Erythroblast (primary cell): ENCODE results near the gene ITGA11.

Experiments
- DNase-seq, 2 experiments: peaks; one replicate each; lab custom pipeline; 2025; lab: John Stamatoyannopoulos, UW
- GATA1 ChIP-seq: IDR thresholded peaks from 2 replicates; pipeline ENCODE4 v1.6.1; 2011; ENCODE audit warnings: low read depth, mild to moderate bottlenecking, control low read depth, low read length, moderate library complexity
- POLR2A ChIP-seq: IDR thresholded peaks from 2 replicates; pipeline ENCODE4 v1.6.1; 2011; ENCODE audit warnings: mild to moderate bottlenecking, low read length

Gene ITGA11

DNA sequence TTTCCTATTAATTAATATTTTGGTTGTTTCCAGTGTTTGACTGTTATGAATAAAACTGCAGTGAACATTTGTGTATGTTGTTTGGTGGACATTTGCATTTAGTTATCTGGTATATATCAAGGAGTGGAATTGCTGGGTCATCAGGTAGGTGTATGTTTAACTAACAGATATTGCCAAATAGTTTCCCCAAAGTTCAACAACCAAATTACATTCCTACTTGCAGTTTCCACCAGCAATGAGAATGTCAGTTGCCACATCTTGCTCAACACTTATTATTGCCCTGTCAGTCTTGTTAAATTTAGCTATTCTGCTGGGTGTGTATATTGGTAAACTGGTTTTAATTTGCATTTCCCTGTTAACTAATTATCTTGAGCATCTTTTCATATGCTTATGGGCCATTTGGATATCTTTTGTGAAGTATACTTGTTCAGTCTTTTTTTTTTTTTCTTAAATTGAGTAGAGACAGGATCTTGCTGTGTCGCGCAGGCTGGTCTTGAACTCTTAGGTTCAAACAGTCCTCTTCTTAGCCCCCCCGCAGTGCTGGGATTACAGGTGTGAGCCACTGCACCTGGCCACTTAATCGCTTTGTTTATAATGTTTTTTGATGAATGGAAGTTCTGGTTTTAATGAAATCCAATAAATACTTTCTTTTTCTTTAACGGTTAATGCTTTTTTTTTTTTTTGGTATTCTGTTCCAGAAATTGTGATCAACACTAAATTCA lies 146.5 kb downstream of the ITGA11 start:
- no peak for TF ChIP-seq POLR2A
- TF ChIP-seq GATA1 = no peak
- DNase-seq = peak; percentile 36 to 45

DNA sequence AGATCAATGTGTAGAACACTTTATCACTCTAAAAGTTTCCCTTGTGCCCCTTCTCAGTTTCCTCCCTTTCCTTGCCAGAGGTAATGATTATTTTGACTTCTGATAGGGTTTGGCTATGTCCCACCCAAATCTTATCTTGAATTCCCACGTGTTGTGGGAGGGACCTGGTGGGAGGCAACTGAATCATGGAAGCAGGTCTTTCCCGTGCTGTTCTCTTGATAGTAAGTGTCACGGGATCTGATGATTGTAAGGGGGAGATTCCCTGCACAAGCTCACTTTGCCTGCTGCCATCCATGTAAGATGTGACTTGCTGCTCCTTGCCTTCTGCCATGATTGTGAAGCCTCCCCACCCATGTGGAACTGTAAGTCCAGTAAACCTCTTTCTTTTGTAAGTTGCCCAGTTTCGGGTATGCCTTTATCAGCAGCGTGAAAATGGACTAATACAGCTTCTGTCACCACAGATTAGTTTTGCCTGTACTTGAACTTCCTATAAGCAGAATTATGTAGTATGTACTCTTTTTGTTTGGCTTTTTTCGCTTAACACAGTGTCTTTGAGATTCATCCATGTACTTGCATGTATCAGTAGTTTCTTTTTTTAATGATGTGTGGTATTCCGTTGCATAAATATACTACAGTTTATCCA lies 147.2 kb downstream of the ITGA11 start:
- DNase-seq = peak; percentile 57 to 83
- TF ChIP-seq POLR2A = no peak

DNA sequence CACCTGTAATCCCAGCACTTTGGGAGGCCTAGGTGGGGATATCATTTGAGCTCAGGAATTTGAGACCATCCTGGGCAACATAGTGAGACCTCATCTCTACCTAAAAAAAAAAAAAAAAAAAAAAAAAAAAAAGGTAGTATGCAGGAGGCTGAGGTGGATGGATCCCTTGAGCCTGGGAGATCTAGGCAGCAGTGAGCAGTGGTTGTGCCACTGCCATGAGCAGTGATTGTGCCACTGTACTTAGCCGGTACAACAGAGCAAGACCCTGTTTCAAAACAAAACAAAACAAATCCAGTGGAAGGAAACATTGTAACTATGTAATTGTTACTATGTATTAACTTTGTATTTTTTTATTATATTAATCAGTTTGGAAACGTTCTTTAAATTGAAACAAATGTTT lies 148.6 kb downstream of the ITGA11 start:
- DNase-seq = no peak
- TF ChIP-seq POLR2A (no peak), GATA1 (no peak)

DNA sequence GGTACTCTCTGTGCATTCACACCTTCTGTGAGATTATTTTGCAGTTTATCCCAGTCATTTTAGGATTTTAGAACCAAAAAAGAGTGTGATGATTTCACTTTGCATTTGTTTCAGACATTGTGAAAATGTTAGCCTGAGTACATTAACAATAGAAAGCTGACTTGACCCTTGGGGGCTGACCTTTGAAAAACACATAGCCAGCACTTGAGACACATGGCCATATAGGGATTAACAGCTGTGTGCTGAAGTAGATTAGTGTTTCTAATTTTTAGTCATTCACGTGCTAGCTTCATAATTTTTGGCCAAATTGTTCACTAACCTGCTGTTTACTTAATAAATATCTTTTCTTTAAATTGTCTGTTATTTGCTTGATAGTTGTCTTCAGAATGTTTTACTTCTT lies 151.0 kb downstream of the ITGA11 start:
- no peak for DNase-seq
- TF ChIP-seq POLR2A (no peak), GATA1 (no peak)

DNA sequence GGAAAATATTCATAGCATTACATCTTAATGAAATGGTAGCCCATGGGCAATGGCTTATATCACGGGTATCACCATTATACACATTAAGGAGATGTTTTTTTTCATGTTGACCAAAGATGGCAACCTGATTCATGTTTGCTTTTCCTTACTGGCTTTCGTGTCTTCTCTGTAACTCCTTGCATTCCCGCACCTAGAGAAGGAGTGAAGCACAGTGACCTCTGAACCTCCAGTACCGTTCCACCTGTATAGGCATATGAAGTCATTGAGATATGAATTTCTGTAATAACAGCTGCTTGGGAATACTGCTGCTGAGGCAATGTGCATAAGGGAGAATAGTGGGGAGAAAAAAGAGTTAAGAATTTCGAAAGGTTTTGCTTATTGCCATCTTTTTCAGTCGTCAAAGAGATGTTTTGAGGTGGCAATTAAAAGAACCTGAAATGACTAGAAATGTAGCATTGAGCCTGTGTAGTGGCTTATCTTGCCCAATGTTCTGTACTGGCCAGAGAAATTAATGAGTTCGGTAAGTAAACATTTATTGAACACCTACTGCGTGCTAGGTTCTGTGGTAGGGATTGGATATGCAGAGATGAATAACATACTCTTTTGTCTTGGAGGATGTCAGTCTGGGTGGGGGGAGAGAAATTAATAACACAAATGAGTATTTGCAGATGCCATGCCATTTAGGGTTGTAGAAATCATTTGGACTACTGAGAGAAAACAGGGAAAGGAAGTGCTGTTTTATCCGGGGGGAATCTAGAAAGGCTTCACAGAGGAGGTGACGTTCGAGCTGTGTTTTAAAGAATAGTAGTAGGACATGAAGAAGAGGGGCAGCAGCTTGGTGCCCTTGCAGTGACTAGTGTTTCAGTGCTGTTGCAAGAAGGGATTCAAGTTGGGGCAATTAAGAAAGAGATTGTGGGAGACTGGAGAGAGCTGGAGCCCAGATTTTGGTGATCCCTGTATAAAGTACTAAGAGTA lies 151.9 kb downstream of the ITGA11 start:
- peak; percentile 16 to 25 for DNase-seq
- TF ChIP-seq POLR2A = no peak
- TF ChIP-seq GATA1 = no peak

DNA sequence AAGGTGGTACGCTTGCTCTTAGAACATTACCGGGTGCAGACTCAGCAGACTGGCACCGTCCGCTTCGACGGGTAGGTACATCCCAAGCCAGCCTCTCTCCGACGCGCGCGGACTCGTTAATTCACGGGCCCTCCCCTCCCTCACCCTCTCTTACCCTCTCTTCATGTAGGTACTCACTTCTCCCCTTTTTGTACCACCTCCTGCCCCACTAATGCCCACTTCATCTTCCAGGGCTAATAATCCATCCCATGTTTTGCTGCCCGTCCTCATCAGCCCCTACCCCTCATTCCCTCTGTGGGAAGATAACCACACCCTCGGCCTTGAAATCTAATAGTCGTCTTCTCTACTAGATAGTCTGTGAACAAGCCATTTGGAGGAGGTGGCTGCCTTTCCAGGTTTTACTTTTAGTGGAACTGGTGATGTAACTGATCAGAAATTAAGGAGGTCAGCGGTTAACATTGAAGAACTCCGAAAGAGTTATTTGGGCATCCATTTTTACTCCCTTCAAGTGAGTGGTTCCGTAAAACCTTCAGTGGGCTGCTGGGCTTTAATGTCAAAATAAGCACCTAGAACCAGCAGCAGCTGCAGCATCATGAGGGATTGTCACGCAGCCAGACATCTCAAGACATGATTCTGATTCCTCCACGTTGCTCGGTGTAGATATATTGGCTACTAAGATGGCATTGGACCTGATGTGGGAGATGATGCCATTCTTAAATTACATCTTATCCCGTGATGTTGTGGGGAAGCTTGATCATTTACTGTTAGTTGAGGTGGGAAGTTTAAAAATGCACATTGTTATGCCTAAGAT lies 153.2 kb downstream of the ITGA11 start:
- DNase-seq = peak; percentile 66 to 71
- TF ChIP-seq POLR2A = no peak

DNA sequence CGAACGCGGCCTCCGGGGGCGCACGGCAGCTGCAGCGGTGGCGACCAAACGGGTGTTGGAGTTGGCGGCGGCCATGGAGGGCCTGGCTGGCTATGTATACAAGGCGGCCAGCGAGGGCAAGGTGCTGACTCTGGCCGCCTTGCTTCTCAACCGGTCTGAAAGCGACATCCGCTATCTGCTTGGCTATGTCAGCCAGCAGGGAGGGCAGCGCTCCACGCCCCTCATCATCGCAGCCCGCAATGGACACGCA lies 153.7 kb downstream of the ITGA11 start:
- TF ChIP-seq POLR2A = no peak
- no peak for TF ChIP-seq GATA1

DNA sequence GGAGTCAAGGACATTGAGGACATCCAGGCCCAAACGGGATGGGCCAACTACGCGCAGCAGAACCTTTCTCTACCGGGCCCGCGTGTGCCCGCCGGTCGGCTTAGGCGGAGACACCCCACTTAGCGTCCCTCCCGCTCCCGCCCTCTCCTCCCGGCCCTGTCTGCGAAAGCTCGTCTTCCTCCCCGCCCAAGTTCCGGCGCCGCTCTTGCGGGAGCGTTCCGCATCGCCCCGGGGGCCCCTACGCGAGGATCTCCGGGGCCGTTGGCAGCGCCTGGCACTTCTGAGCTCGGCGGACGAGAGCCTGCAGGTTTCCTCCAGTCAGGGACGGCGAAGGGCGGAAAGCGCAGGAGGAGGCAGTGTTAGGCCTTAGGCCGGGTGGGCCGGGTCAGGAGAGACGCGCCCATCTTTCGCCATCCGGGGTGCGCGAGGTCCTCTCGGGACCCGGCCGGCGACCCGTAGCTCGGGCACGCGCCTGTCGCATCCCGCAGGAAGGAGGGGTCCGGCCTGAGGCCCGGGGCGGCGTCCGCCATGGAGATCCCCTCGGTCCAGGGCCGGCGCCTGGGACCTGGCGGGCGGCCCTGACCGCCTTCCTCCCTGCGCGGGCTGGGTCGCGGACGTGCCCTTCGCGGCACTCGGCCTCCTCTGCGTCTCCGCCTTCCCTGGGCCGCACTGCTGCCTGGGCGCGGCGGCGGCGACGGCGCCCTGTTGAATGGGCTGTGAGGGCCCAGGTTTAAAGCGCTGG lies 154.2 kb downstream of the ITGA11 start, which contains the start of gene FEM1B:
Gene FEM1B (plus strand): TSS at position 143 of the 742 bp plus-strand sequence. CDS start 673 bp downstream, outside the sequence.
- peak; percentile 96 to 97 for DNase-seq
- TF ChIP-seq POLR2A (peak; percentile 81), GATA1 (no peak)

More for the DNA sequence above, 153.7 kb downstream of the ITGA11 start:
- DNase-seq = no peak

DNA sequence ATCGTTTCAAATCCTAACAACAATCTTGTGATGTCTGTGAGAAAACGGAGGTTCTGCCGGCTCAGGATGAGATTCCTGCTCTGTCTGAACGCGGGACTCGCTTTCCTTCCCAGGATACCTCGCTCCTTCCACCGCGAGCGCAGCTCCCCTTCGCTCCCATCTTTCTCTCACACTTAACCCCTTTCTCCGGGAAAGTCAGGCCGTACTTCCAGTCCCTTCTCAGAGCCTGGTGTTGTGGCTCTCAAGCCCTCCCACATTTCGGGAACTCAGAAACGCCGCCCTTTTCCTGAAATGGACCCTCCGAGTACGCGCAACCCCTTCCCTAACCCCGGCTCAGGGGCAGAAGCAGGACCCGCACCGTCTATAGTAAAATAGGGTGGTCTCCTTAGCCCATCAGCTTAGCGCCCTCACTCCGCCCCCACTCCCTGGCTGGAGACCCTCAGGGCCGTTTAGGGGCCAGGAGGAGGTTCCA lies 154.8 kb downstream of the ITGA11 start:
- TF ChIP-seq GATA1 (no peak), POLR2A (no peak)

DNA sequence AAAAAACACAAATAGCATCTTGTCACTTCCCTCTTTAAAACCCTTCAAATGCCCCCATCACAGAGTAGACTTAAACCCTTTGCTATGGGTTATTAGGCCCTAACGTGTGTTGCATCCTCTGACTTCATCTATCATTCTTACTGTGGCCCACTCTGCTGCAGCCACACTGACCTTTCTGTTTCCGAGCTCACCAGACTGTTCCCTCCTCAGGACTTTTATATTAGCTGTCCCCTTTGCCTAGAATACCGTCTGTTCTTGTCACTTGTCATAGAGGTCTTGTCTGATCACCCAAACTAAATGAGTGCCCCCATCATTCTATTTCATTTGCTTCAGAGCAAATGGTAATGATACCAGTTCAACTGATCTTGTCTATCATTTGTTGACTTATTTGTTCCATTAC lies 155.3 kb downstream of the ITGA11 start:
- TF ChIP-seq POLR2A (no peak), GATA1 (no peak)
- no peak for DNase-seq

More for the DNA sequence above, 154.8 kb downstream of the ITGA11 start:
- no peak for DNase-seq

DNA sequence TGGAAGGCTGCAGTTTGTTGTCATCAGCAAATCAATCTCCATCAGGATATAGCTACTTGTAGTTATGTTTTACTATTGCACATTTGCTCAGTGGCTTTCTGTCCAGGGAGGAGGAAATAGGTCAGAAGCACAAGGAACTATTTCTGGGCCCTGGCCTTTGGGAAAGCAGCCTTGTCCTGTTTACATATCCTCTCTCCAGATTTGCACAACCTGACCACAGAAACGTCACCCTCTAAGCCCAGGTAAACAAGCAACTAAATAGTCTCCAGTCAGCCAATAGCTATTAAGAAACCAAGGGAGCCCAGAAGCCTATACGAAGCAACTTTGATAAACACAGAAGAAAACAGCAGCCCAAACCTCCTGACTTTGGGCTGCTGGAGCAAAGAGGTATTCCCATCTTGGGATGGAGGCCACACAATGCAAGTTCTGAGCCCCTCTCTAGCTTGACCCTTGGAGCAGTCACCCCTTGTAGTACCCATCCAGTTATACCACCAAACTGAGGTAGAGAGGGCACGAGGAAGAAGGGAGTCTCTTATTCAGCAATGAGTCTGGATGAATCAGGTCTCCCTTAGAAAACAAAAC lies 156.7 kb downstream of the ITGA11 start:
- no peak for DNase-seq
- no peak for TF ChIP-seq POLR2A

DNA sequence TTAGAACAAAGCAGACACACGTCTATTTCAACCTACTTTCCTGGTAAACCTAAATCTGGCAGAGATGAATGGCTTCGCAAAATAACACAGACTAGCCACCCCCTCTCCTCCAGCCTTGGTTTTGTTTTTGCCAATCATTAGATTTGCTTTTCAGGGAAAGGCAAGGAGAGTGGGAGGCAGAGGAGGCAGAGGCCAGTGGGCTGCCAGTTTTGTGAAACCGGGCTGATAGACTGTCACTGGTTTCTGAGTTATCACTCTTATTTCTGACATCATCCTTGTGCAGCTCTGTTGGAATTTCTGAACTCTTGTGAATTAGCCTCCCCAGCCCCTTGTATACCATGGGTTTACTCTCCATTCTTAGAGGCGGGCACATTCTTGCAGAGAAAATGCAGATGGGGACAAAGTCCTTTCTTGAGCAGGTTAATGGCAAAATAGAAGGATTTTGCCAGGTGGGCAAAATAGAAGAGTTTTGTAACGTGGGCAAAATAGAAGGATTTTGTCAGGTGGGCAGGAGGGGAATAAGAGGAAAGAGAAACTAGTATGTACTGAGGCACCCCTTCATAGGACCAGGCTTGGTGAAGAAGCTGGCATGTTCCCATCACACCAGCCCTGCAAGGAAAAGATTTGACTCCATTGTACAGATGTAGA lies 157.6 kb downstream of the ITGA11 start:
- TF ChIP-seq GATA1 (no peak), POLR2A (no peak)
- no peak for DNase-seq
